Measurements from ENCODE around the gene MRPL20.

MRPL20 gene

GRCh38 chr1:1357871-1358432, 49.1 kb downstream of the MRPL20 start:
- H3K4me1 Mint-ChIP-seq, result peaks cover 26% of the 10 kb centered on the region
- no peaks in the 10 kb centered on the region for H3K36me3 Mint-ChIP-seq (ENCODE audit: low read depth)
- no peaks in the 10 kb centered on the region for H3K9me3 Mint-ChIP-seq
- no peak for TF ChIP-seq CTCF (IDR thresholded peaks at IDR 0.05; ENCODE audit: unreplicated experiment in 3 of 3)
- H3K27me3 Mint-ChIP-seq (ENCODE audit: low read depth), result peaks cover 1% of the 10 kb centered on the region
- H3K4me3 Mint-ChIP-seq, result peak overlapping the region; percentile 93 to 94 (median 94)
- peak overlapping the region; percentile 100 for H3K27ac Mint-ChIP-seq

DNA sequence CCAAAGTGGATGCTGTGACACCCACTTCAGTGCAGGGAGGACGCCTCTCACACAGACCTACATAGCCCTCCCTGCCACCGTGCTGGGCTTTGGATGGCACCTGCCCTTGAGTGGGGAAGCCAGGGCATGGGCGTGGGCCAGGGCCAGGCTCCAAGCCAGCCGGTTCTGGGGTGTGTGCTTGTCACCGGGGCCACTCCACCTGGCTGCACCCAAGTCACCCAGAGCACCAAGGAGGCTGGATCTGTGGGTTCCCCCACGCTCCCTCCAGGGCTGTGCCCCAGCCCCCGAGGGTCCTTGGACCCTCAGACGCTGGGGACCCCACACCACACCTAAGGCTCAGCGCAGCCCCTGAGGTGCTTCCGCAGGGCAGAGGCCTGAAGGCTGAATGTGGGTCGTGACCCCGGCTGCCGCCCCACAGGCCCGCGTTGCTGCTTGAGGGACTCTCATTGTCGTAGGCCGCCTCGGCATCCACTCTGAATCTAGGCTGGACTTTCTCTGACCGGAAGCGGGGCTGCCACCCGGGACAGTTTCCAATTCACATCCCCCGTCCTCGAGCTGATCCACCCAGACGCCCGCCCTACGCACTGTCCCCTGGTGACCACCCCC, 50.2 kb downstream of the MRPL20 start:
- peak overlapping the region; percentile 93 to 94 (median 94) for H3K4me3 Mint-ChIP-seq
- peaks cover 32% of the 10 kb centered on the region for H3K4me1 Mint-ChIP-seq
- H3K36me3 Mint-ChIP-seq (ENCODE audit: low read depth), result peaks cover 8% of the 10 kb centered on the region
- H3K27me3 Mint-ChIP-seq (ENCODE audit: low read depth), result peaks cover 11% of the 10 kb centered on the region
- no peaks in the 10 kb centered on the region for H3K9me3 Mint-ChIP-seq
- no peak for TF ChIP-seq CTCF (IDR thresholded peaks at IDR 0.05; ENCODE audit: unreplicated experiment in 3 of 3)
- H3K27ac Mint-ChIP-seq, result peak overlapping the region; percentile 100

DNA sequence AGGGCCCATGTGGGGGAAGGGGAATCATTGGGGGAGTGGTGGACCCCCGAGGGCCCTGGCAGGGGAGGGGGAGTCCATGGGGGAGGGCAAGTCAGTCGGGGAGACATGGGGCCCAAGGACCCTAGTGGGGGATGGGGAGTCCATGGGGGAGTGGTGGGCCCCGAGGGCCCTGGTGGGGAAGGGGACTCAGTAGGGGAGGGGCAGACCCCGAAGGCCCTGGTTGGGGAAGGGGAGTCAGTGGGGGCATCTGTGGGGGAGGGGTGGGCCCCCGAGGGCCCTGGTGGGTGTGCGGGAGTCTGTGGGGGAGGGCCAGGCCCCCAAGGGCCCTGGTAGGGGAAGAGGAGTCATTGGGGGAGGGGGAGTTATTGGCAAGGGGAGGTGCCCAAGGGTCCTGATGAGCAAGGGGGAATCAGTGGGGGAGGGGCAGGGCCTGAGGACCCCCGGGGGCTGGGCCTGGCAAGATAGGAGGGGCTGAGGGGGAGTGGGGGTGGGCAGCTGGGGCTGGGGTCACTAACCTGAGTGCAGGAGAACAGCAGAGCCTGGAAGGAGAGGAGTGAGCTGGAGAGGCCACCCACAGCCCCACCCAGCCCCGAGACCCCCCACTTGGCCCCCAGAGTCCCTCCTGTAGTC, 50.8 kb downstream of the MRPL20 start:
- peak overlapping the region; percentile 93 to 94 (median 94) for H3K4me3 Mint-ChIP-seq
- H3K4me1 Mint-ChIP-seq, result peaks cover 30% of the 10 kb centered on the region
- no peaks in the 10 kb centered on the region for H3K9me3 Mint-ChIP-seq
- peaks cover 8% of the 10 kb centered on the region for H3K36me3 Mint-ChIP-seq (ENCODE audit: low read depth)
- peak overlapping the region in 1 of 3 experiments; percentile 100 for H3K27ac Mint-ChIP-seq
- peaks cover 11% of the 10 kb centered on the region for H3K27me3 Mint-ChIP-seq (ENCODE audit: low read depth)
- no peak for TF ChIP-seq CTCF (IDR thresholded peaks at IDR 0.05; ENCODE audit: unreplicated experiment in 3 of 3)

DNA sequence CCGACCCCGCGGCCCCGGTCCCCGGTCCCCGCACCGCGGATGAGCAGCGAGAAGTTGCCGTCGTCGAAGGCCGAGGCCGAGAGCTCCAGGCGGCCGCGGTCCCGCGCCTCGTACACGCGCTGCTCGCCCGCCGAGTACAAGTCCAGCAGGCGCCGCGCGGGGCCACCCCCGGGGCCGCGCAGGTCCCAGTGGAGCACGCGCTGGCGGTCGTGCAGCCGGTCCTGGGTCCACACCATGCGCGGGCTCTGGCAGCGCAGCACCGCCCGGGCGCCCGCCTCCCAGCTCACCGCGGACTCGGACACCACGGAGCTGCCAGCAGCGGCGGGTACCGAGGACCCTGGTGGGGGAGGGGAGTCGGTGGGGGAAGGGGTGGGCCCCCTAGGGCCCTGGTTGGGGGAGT, 51.7 kb downstream of the MRPL20 start:
- peaks cover 22% of the 10 kb centered on the region for H3K4me1 Mint-ChIP-seq
- H3K4me3 Mint-ChIP-seq, result no peak overlapping the region
- H3K9me3 Mint-ChIP-seq, result no peaks in the 10 kb centered on the region
- TF ChIP-seq CTCF (IDR thresholded peaks at IDR 0.05; ENCODE audit: unreplicated experiment in 3 of 3), result no peak
- peaks cover 8% of the 10 kb centered on the region for H3K36me3 Mint-ChIP-seq (ENCODE audit: low read depth)
- no peak overlapping the region for H3K27ac Mint-ChIP-seq
- H3K27me3 Mint-ChIP-seq (ENCODE audit: low read depth), result peaks cover 11% of the 10 kb centered on the region

GRCh38 chr1:1354271-1355247, 52.5 kb downstream of the MRPL20 start:
- Mint-ChIP-seq H3K36me3 (ENCODE audit: low read depth) (peaks cover 8% of the 10 kb centered on the region), H3K9me3 (no peaks in the 10 kb centered on the region), H3K27ac (peak overlapping the region in 2 of 3 experiments; percentile 60 to 77), H3K27me3 (ENCODE audit: low read depth) (peaks cover 11% of the 10 kb centered on the region), H3K4me3 (peak overlapping the region; percentile 64 to 77 (median 69)), H3K4me1 (peaks cover 17% of the 10 kb centered on the region)
- TF ChIP-seq CTCF (IDR thresholded peaks at IDR 0.05; ENCODE audit: unreplicated experiment in 3 of 3), result no peak

Measured in nephron (organoid).